Esophagus muscularis mucosa (tissue), 3 donors: ENCODE results near the gene ACACB.

Experiments
- POLR2A ChIP-seq: fragments of 450-650 bp; IDR thresholded peaks from one replicate; pipeline ENCODE4 v1.6.1; 2017; ENCODE audit warnings: antibody characterized with exemption, moderate library complexity, mild to moderate bottlenecking, low read depth
- TF ChIP-seq, protein P1 (sequence below), 3 experiments: fragments of 200-600 bp in 2 of 3; fragments of 450-650 bp in 1 of 3; sonication (generic) in 2 of 3; IDR thresholded peaks; one replicate each; pipeline ENCODE4 v1.5.1; 2017 to 2019; ENCODE audit warnings: antibody characterized with exemption in 3 of 3, mild to moderate bottlenecking in 2 of 3, moderate library complexity in 1 of 3

DNA sequence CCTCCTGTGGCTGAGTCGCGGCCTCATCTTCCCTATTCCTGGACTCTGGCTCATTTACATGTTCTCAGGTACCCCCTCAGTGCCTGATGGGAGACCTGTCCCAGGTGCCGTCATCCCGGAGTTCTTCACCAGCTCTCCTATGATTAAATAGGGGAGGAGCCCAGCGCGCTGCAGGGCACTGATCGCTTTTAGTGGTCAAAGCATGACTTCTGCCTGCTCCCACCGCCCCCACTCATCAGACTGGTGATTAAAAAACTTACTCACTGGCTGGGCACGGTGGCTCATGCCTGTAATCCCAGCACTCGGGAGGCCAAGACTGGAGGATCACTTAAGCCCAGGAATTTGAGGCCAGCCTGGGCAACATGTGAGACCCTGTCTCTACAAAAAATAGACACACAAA, 106.8 kb downstream of the ACACB start:
- TF ChIP-seq, protein P1, sequence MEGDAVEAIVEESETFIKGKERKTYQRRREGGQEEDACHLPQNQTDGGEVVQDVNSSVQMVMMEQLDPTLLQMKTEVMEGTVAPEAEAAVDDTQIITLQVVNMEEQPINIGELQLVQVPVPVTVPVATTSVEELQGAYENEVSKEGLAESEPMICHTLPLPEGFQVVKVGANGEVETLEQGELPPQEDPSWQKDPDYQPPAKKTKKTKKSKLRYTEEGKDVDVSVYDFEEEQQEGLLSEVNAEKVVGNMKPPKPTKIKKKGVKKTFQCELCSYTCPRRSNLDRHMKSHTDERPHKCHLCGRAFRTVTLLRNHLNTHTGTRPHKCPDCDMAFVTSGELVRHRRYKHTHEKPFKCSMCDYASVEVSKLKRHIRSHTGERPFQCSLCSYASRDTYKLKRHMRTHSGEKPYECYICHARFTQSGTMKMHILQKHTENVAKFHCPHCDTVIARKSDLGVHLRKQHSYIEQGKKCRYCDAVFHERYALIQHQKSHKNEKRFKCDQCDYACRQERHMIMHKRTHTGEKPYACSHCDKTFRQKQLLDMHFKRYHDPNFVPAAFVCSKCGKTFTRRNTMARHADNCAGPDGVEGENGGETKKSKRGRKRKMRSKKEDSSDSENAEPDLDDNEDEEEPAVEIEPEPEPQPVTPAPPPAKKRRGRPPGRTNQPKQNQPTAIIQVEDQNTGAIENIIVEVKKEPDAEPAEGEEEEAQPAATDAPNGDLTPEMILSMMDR (IDR thresholded peaks at IDR 0.05), result no peak
- TF ChIP-seq POLR2A, result no peak
